Loucy (cell line): Measurements from ENCODE around the gene ORAI1.
"Not testable (repeated sequence)": the region's sequence is repeated elsewhere in the genome, so short reads cannot be mapped to it uniquely, and the experiment has no call there.

Experiments used
- H2AFZ ChIP-seq: fragments of 200-600 bp; sonication (generic); 2 replicates; pipeline ENCODE4 v1.6.0; 2016; ENCODE audit warnings: antibody characterized with exemption, mild to moderate bottlenecking, low read length, moderate library complexity
- H3F3A ChIP-seq: fragments of 200-600 bp; 2 replicates; pipeline ENCODE4 v1.6.0; 2016; ENCODE audit warnings: antibody characterized with exemption, low read depth, mild to moderate bottlenecking
- H3K27me3 ChIP-seq: fragments of 200-600 bp; sonication (generic); 2 replicates; pipeline ENCODE4 v1.6.1; 2014; ENCODE audit warnings: low read length, mild to moderate bottlenecking; ENCODE audit not compliant: insufficient read depth, poor library complexity, severe bottlenecking
- H3K36me3 ChIP-seq: fragments of 200-600 bp; sonication (generic); 2 replicates; pipeline ENCODE4 v1.6.1; 2016; ENCODE audit warnings: low read length; ENCODE audit not compliant: insufficient read depth
- H3K4me1 ChIP-seq: fragments of 200-600 bp; sonication (generic); 2 replicates; pipeline ENCODE4 v1.5.1; 2014; ENCODE audit warnings: low read length, mild to moderate bottlenecking; ENCODE audit not compliant: insufficient read depth, poor library complexity, severe bottlenecking
- H3K4me2 ChIP-seq: fragments of 200-600 bp; sonication (generic); 2 replicates; pipeline ENCODE4 v1.6.0; 2014; ENCODE audit warnings: antibody characterized with exemption, low read length, low read depth, mild to moderate bottlenecking; ENCODE audit not compliant: poor library complexity, severe bottlenecking
- H3K4me3 ChIP-seq: fragments of 200-600 bp; sonication (generic); 2 replicates; pipeline ENCODE4 v1.5.1; 2014; ENCODE audit warnings: low read length, mild to moderate bottlenecking, mixed read lengths; ENCODE audit not compliant: poor library complexity, severe bottlenecking
- H3K79me2 ChIP-seq: fragments of 200-600 bp; sonication (generic); 2 replicates; pipeline ENCODE4 v1.6.1; 2014; ENCODE audit warnings: low read length; ENCODE audit not compliant: insufficient read depth
- H3K9ac ChIP-seq: fragments of 200-600 bp; sonication (generic); 2 replicates; pipeline ENCODE4 v1.6.0; 2014; ENCODE audit warnings: mild to moderate bottlenecking, low read depth, low read length, moderate library complexity; ENCODE audit not compliant: poor library complexity, severe bottlenecking
- H3K9me2 ChIP-seq: fragments of 200-600 bp; sonication (generic); replicated peaks from 2 replicates; pipeline ENCODE4 v1.6.1; 2016; ENCODE audit warnings: low read depth, low read length, mixed read lengths
- H3K9me3 ChIP-seq: fragments of 200-600 bp; sonication (generic); 2 replicates; pipeline ENCODE4 v1.6.1; 2014; ENCODE audit warnings: mild to moderate bottlenecking, antibody characterized with exemption, low read length, low read depth; ENCODE audit not compliant: insufficient read depth
- H4K20me1 ChIP-seq: fragments of 200-600 bp; sonication (generic); 2 replicates; pipeline ENCODE4 v1.6.0; 2014; ENCODE audit warnings: antibody characterized with exemption, low read length, mild to moderate bottlenecking; ENCODE audit not compliant: insufficient read depth, poor library complexity, severe bottlenecking
- EZH2phosphoT487 ChIP-seq: fragments of 200-600 bp; IDR thresholded peaks from 2 replicates; pipeline ENCODE4 v1.6.1; 2018; ENCODE audit warnings: antibody characterized with exemption, mild to moderate bottlenecking, moderate library complexity, borderline replicate concordance
- TF ChIP-seq, protein P1 (sequence below): fragments of 200-600 bp; sonication (generic); conservative IDR thresholded peaks from 2 replicates; pipeline ENCODE4 v1.5.1; 2014; ENCODE audit warnings: mild to moderate bottlenecking, antibody characterized with exemption, low read length

The ORAI1 gene

GRCh38 chr12:121580959-121581685, 45.2 kb upstream of the ORAI1 start, which contains the start of gene KDM2B:
TSS of gene KDM2B (minus strand) at chr12:121581023. CDS start at chr12:121580911, 112 bp downstream.
- peak within 1 kb of the TSS; percentile 88 for H2AFZ ChIP-seq
- H3K79me2 ChIP-seq: peaks cover 68% of the 10 kb centered on the region

GRCh38 chr12:121581686-121582429, 44.5 kb upstream of the ORAI1 start:
- Histone ChIP-seq H3K4me1 (peaks cover 50% of the 10 kb centered on the region), H3K27me3 (no peaks in the 10 kb centered on the region), H3K4me2 (peak overlapping the region; percentile 99), H3F3A (peaks cover 6% of the 10 kb centered on the region; the same call in 1 of the 2 replicates), H3K36me3 (no peaks in the 10 kb centered on the region), H4K20me1 (peaks cover 13% of the 10 kb centered on the region), H3K9ac (peak overlapping the region; percentile 99), H3K9me3 (no peaks in the 10 kb centered on the region), H3K4me3 (peak overlapping the region; percentile 92), H2AFZ (peak overlapping the region; percentile 88), H3K79me2 (peaks cover 69% of the 10 kb centered on the region), H3K9me2 (no peaks in the 10 kb centered on the region)
- TF ChIP-seq EZH2phosphoT487: no peak
- TF ChIP-seq, protein P1, sequence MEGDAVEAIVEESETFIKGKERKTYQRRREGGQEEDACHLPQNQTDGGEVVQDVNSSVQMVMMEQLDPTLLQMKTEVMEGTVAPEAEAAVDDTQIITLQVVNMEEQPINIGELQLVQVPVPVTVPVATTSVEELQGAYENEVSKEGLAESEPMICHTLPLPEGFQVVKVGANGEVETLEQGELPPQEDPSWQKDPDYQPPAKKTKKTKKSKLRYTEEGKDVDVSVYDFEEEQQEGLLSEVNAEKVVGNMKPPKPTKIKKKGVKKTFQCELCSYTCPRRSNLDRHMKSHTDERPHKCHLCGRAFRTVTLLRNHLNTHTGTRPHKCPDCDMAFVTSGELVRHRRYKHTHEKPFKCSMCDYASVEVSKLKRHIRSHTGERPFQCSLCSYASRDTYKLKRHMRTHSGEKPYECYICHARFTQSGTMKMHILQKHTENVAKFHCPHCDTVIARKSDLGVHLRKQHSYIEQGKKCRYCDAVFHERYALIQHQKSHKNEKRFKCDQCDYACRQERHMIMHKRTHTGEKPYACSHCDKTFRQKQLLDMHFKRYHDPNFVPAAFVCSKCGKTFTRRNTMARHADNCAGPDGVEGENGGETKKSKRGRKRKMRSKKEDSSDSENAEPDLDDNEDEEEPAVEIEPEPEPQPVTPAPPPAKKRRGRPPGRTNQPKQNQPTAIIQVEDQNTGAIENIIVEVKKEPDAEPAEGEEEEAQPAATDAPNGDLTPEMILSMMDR: no peak

More at GRCh38 chr12:121580959-121581685, 45.2 kb upstream of the ORAI1 start, which contains the start of gene KDM2B:
- H3K27me3 ChIP-seq: no peaks in the 10 kb centered on the region
- H3F3A ChIP-seq: peaks cover 6% of the 10 kb centered on the region; the same call in 1 of the 2 replicates
- peak within 1 kb of the TSS; percentile 99 for H3K9ac ChIP-seq
- peak within 1 kb of the TSS; percentile 92 for H3K4me3 ChIP-seq
- H3K9me2 ChIP-seq: no peaks in the 10 kb centered on the region
- no peak for TF ChIP-seq EZH2phosphoT487
- TF ChIP-seq, protein P1: peak; percentile 25; the same call in 1 of the 2 replicates
- no peaks in the 10 kb centered on the region for H3K9me3 ChIP-seq
- peaks cover 49% of the 10 kb centered on the region for H3K4me1 ChIP-seq
- no peaks in the 10 kb centered on the region for H3K36me3 ChIP-seq
- peak within 1 kb of the TSS; percentile 99 for H3K4me2 ChIP-seq
- H4K20me1 ChIP-seq: peaks cover 12% of the 10 kb centered on the region

DNA sequence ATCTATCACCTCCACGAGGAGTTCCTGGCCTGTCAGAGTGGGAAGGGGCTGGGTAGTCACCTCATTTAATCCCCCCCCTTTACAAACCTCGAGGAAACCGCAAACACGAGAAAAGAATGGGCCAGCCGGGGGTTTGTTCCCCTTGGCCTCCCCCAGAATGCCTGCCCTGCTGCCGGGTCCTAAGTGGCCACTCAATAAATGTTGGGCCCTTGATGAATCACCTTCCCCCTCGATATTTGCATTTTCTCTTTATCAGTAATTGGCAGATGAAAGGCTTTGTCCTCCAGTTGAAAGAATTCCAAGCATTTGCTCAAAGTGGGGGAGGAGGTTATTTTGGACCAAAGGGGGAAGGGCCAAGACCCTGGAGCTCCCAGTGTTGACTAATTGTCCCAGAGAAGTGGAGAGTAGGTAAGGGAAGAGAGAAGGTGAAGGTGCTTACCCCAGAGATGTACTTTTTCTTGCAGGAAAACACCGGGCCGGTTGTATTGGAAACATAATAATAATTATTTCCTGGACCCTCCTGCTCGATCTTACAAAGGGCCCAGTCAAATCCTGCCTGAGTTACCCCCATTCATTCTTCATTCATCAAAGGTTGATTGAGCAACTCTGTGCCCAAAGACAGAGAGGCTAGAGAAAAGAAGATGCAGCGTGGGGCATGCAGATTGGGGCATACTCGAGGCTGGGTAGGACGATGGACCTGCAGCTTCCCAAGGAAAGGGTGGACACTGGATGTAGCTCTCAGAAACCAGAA, 43.6 kb upstream of the ORAI1 start:
- peaks cover 47% of the 10 kb centered on the region for H3K4me1 ChIP-seq
- peak overlapping the region; percentile 92 for H3K4me3 ChIP-seq
- H2AFZ ChIP-seq: no peak overlapping the region
- no peaks in the 10 kb centered on the region for H3K9me3 ChIP-seq
- no peaks in the 10 kb centered on the region for H3K36me3 ChIP-seq
- H3K4me2 ChIP-seq: peak overlapping the region; percentile 99
- H3K9ac ChIP-seq: peak overlapping the region; percentile 99
- no peaks in the 10 kb centered on the region for H3K27me3 ChIP-seq
- TF ChIP-seq, protein P1: no peak
- TF ChIP-seq EZH2phosphoT487: no peak
- peaks cover 13% of the 10 kb centered on the region for H4K20me1 ChIP-seq
- no peaks in the 10 kb centered on the region for H3K9me2 ChIP-seq
- H3K79me2 ChIP-seq: peaks cover 65% of the 10 kb centered on the region
- H3F3A ChIP-seq: peaks cover 6% of the 10 kb centered on the region; the same call in 1 of the 2 replicates

- not testable (repeated sequence) for H3K27me3 ChIP-seq, H3K9me2 ChIP-seq, H3K9me3 ChIP-seq, H2AFZ ChIP-seq, H3F3A ChIP-seq, H3K36me3 ChIP-seq
- Histone ChIP-seq H3K4me2 (peak overlapping the region; percentile 99), H3K4me3 (peak overlapping the region; percentile 92), H3K9ac (peak overlapping the region; percentile 99), H3K79me2 (peaks cover 60% of the 10 kb centered on the region), H3K4me1 (peaks cover 43% of the 10 kb centered on the region), H4K20me1 (peaks cover 13% of the 10 kb centered on the region)
Observed at GRCh38 chr12:121583334-121583661, 43.0 kb upstream of the ORAI1 start.
